Hepatocyte (in vitro differentiated cells): ENCODE measurements around the gene ATP6V0A4.

ENCODE experiments used
- CTCF ChIP-seq: fragments of 200-600 bp; sonication (generic); IDR thresholded peaks from 2 replicates; pipeline ENCODE4 v1.5.1; 2016; ENCODE audit warnings: antibody characterized with exemption, mild to moderate bottlenecking; ENCODE audit not compliant: poor library complexity
- EZH2 ChIP-seq: fragments of 200-600 bp; sonication (generic); IDR thresholded peaks from 2 replicates; pipeline ENCODE4 v1.6.1; 2016; ENCODE audit warnings: antibody characterized with exemption, mild to moderate bottlenecking, borderline replicate concordance

GRCh38 chr7:138662076-138662990 is 135.7 kb downstream of the ATP6V0A4 start:
- no peak for TF ChIP-seq CTCF
- TF ChIP-seq EZH2 = no peak
